ENCODE results near the gene CYB5D1.

Gene CYB5D1

GRCh38 chr17:7903154-7904103, 45.6 kb downstream of the CYB5D1 start:
- peaks cover 15% of the 10 kb centered on the region for H3K36me3 Mint-ChIP-seq
- no peaks in the 10 kb centered on the region for H3K9me3 Mint-ChIP-seq
- no peaks in the 10 kb centered on the region for H3K27me3 Mint-ChIP-seq
- no peaks in the 10 kb centered on the region for H3K4me1 Mint-ChIP-seq
- no peak overlapping the region for H3K4me3 Mint-ChIP-seq
- peak overlapping the region; percentile 74 for H3K27ac Mint-ChIP-seq

- H3K36me3 Mint-ChIP-seq = peaks cover 15% of the 10 kb centered on the region
- H3K4me1 Mint-ChIP-seq = peaks cover 19% of the 10 kb centered on the region
- H3K27ac Mint-ChIP-seq = no peak overlapping the region
- H3K4me3 Mint-ChIP-seq = no peak overlapping the region
- H3K9me3 Mint-ChIP-seq = no peaks in the 10 kb centered on the region
- no peaks in the 10 kb centered on the region for H3K27me3 Mint-ChIP-seq
Observed at GRCh38 chr17:7909089-7909488, 51.3 kb downstream of the CYB5D1 start.

- Mint-ChIP-seq H3K27ac (peak overlapping the region; percentile 81), H3K36me3 (peaks cover 14% of the 10 kb centered on the region), H3K4me3 (no peak overlapping the region), H3K9me3 (no peaks in the 10 kb centered on the region), H3K27me3 (no peaks in the 10 kb centered on the region), H3K4me1 (peaks cover 26% of the 10 kb centered on the region)
Observed at GRCh38 chr17:7910281-7910680, 52.5 kb downstream of the CYB5D1 start.

GRCh38 chr17:7910711-7911110, 52.9 kb downstream of the CYB5D1 start:
- Mint-ChIP-seq H3K9me3 (no peaks in the 10 kb centered on the region), H3K4me3 (no peak overlapping the region), H3K36me3 (peaks cover 14% of the 10 kb centered on the region), H3K4me1 (peaks cover 30% of the 10 kb centered on the region), H3K27me3 (no peaks in the 10 kb centered on the region), H3K27ac (no peak overlapping the region)

GRCh38 chr17:7911116-7911515, 53.3 kb downstream of the CYB5D1 start:
- Mint-ChIP-seq H3K4me3 (no peak overlapping the region), H3K36me3 (peaks cover 14% of the 10 kb centered on the region), H3K27me3 (no peaks in the 10 kb centered on the region), H3K4me1 (peaks cover 31% of the 10 kb centered on the region), H3K9me3 (no peaks in the 10 kb centered on the region), H3K27ac (no peak overlapping the region)
